ENCODE data around the gene SCNN1A. TPM values are rescaled to one million over a fixed set of nuclear protein-coding genes. Genes with fewer than 3 reads are reported as not detected.
A peak's percentile ranks its signal among the peaks of the same experiment; 100 is the strongest.

The SCNN1A gene
- total and polyA plus RNA-seq, 2 of the 13 experiments (the other 11 are each of a cell fraction or from before 2014, with no cell fraction given): 1.5 to 14.6 TPM

- H3K9ac ChIP-seq (ENCODE audit: insufficient read depth, low read depth, low read length): no peak overlapping the region
Observed at GRCh38 chr12:6382371-6382770, 7.0 kb upstream of the SCNN1A start.

More at GRCh38 chr12:6382371-6382770, 7.0 kb upstream of the SCNN1A start:
- FAIRE-seq: no peak
- ChIA-PET CTCF (ENCODE audit: low intra/inter-chr PET ratio, low total read pairs) (no interaction called here), POLR2A (interaction anchor here (1.7 to 7.2 kb wide), 7 partner anchors 10 to 152 kb away, joined by 5 to 140 read pairs (median 15); partner anchors contain the start of genes GAPDH, MRPL51 and SCNN1A)
- no peak for ATAC-seq
- H3K4me2 ChIP-seq (ENCODE audit: low read depth, low read length): no peak overlapping the region
- no peak overlapping the region for H3K4me3 ChIP-seq (replicated peaks in 1 of 3; ENCODE audit: insufficient read depth in 1 of 3, low read depth in 2 of 3, low read length in 3 of 3)
- H3K36me3 ChIP-seq (replicated peaks in 1 of 2; ENCODE audit: control insufficient read depth in 1 of 2, insufficient read depth in 2 of 2, low read length in 2 of 2): peaks cover 5 to 15% of the 10 kb centered on the region in 2 experiments
- H2AFZ ChIP-seq (ENCODE audit: low read length): no peak overlapping the region
- in situ Hi-C loops (cut with HindIII; ENCODE audit: extremely low pct_ligation_motif_present, low pct_unique_long_range_greater_than_20kb): no loop called here
- H3K27me3 ChIP-seq (ENCODE audit: control insufficient read depth in 1 of 2, insufficient read depth in 2 of 2, low read length in 2 of 2): no peaks in the 10 kb centered on the region; a peak in 1 of 5 replicates
- no peak for DNase-seq (ENCODE audit: low spot score)
- 81% methylated on average over 7 of the region's 7 CpGs for WGBS (ENCODE audit: low lambda C conversion rate)
- no peaks in the 10 kb centered on the region for H4K20me1 ChIP-seq (ENCODE audit: insufficient read depth, low read length)
- H3K9me3 ChIP-seq (ENCODE audit: low read length): no peaks in the 10 kb centered on the region
- peak; percentile 22; the same call in 1 of the 2 replicates for TF ChIP-seq ZBTB33 (CRISPR knock-in tag; IDR thresholded peaks at IDR 0.05)
- no peak for TF ChIP-seq ATF5 (CRISPR knock-in tag; IDR thresholded peaks at IDR 0.05; ENCODE audit: low read depth)
- 0 out of 2 replicates have a peak, but pooled peaks have one; percentile 20 for TF ChIP-seq CERS6 (CRISPR knock-in tag; IDR thresholded peaks at IDR 0.05)
- no peak for TF ChIP-seq GMEB1 (CRISPR knock-in tag; IDR thresholded peaks at IDR 0.05; ENCODE audit: borderline replicate concordance)
- no peak for TF ChIP-seq HCFC1 (IDR thresholded peaks at IDR 0.05; ENCODE audit: low read depth, low read length)
- intact Hi-C loops (cut with micrococcal nuclease; ENCODE audit: unreplicated experiment): no loop called here
- no peak overlapping the region for H3K27ac ChIP-seq (ENCODE audit: extremely low read length, insufficient read depth, low read length)
- no TSS peak for BruUV-seq (replicated peaks)
- peaks cover 27% of the 10 kb centered on the region for H3K79me2 ChIP-seq (ENCODE audit: insufficient read depth, low read length)
- peaks cover 62% of the 10 kb centered on the region for H3K4me1 ChIP-seq (ENCODE audit: insufficient read depth, low read length)

All from HepG2 (cell line).